ENCODE data around the gene MACROH2A1.

MACROH2A1 gene

GRCh38 chr5:135309391-135310327 lies 89.4 kb downstream of the MACROH2A1 start:
- DNase-seq, result no peak

GRCh38 chr5:135308752-135309151 lies 90.3 kb downstream of the MACROH2A1 start:
- DNase-seq, result no peak

- no peak for DNase-seq
Measured at GRCh38 chr5:135308245-135308644, 90.8 kb downstream of the MACROH2A1 start.

GRCh38 chr5:135307143-135307903 lies 91.7 kb downstream of the MACROH2A1 start:
- no peak for DNase-seq

GRCh38 chr5:135306557-135306956 lies 92.5 kb downstream of the MACROH2A1 start:
- no peak for DNase-seq

- no peak for DNase-seq
Measured at GRCh38 chr5:135304352-135305221, 94.4 kb downstream of the MACROH2A1 start.

- no peak for DNase-seq
Measured at GRCh38 chr5:135303582-135304173, 95.4 kb downstream of the MACROH2A1 start.

GRCh38 chr5:135296900-135297816 lies 101.9 kb downstream of the MACROH2A1 start:
- DNase-seq, result no peak

- no peak for DNase-seq
Measured at GRCh38 chr5:135295852-135296251, 103.2 kb downstream of the MACROH2A1 start.

- DNase-seq, result no peak
Measured at GRCh38 chr5:135294793-135295192, 104.2 kb downstream of the MACROH2A1 start.

- DNase-seq, result no peak
Measured at GRCh38 chr5:135289651-135290050, 109.4 kb downstream of the MACROH2A1 start.

GRCh38 chr5:135287551-135287950 lies 111.5 kb downstream of the MACROH2A1 start:
- DNase-seq, result no peak

All from CD4-positive, alpha-beta T cell treated with Interleukin-17A for 4 hours (primary cell).